ENCODE data around the gene RPS6KA6.
"Not testable (repeated sequence)": the region's sequence is repeated elsewhere in the genome, so short reads cannot be mapped to it uniquely, and the experiment has no call there.

Gene RPS6KA6

DNA sequence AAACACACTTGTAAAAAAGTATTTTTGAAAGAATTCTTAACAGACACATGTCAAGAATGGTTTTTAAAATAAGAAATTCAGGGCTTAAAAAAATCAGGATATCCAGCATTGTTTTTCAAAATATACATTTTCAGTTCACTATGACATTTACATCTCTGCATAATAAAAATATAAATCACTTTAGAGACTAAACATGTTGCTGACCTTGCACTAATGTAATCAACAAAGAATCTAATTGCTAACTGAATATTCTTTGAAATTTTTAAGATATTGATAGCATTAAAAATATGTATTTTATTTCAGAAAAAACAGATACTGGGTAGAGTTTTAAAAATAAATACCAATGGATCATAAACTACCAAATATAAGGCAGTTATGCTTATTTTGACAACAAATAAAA is 26.4 kb downstream of the RPS6KA6 start:
- no peak for DNase-seq

DNA sequence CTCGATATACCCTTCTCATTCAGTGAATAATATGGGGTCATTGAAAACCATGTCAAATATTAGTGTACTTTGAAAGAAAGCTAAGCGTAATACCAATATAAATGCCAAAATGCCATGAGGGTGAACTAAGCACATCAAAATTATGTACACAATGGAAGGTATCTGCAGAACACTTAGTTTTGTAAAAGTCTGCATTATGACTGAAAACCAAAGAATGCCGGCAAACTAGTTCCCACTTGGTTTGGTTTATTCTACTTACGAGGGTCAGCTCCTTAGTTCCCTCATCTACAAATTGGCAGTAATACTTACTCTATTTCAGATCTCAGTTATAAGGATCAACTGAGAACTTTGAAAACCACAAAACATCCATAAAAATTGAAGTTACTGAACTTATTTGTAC is 27.3 kb downstream of the RPS6KA6 start:
- no peak for DNase-seq

DNA sequence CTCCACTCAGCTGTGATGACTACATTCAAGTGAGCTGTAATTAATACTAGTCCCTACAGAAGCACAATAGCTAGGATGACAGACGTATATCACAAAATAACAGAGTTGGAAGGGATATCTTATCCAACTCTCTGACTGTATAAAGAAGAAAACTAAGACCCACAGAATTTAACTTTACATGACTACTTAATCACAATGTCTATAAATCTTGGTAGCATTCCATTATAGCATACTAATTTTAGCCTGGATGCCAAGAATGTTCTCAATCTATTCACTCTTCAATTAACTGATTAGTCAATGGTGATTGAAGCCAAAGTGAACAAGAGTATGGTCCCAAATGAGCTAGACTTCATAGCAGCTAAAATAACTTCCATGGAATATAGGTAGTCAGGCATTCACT is 31.2 kb downstream of the RPS6KA6 start:
- no peak for DNase-seq

- DNase-seq, result no peak
Measured at GRCh38 chrX:84155938-84156337, 32.1 kb downstream of the RPS6KA6 start.

DNA sequence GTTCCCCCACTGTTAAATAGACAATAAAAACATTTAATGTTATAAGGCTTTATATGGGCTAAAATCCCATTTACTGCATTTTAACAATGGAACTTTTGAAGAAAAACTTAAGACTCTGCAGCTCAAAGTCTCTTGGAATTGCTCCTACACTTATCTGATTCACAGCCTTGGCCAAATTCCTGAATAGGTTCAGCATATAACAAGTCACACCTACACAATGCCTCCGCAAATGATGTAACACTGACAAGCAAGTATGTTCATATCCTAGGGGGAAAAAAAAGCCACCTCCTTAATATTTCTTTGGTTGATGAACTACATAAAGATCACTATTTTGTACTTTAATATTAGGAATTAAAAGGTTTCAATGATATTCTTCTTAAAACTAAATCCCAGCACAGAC is 34.5 kb downstream of the RPS6KA6 start:
- DNase-seq, result no peak

DNA sequence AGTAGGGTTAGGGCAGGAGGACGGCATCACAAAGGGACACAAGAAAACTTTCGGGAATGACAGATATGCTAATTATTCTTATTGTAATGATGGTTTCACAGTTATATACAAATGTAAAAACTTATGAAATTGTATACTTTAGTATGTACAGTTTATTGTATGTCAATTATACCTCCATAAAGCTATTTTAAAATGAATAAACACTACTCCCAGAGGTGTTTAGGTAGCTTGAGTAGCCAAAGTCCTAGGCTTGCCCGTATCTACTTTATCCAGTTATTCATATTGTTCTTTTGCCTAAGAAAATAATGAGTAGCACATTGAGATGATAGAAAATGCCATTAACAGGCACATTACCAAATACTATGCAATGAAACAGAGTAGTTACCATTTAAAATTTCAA is 43.0 kb downstream of the RPS6KA6 start:
- no peak for DNase-seq

GRCh38 chrX:84144281-84144680 is 43.7 kb downstream of the RPS6KA6 start:
- no peak for DNase-seq

DNA sequence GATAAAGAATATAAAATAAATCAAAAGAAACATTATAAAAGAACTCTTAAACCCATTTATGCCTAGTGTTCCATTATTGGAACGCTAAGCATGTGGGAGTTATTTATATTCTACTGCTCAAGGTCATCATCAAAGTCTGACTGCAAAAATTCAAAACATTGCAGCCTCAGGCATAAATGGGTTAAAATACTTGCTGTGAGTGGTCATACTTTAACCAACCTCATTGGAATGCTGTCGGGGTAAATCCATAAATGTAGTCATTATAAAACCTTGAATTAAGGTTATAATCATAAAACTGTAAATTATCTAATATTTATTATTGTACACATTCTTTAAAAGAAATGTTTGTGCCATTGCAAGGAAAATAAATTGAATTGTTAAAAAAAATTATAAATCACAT is 55.0 kb downstream of the RPS6KA6 start:
- no peak for DNase-seq

- no peak for DNase-seq
Measured at GRCh38 chrX:84123585-84123984, 64.4 kb downstream of the RPS6KA6 start.

GRCh38 chrX:84118769-84119168 is 69.2 kb downstream of the RPS6KA6 start:
- DNase-seq, result no peak

DNA sequence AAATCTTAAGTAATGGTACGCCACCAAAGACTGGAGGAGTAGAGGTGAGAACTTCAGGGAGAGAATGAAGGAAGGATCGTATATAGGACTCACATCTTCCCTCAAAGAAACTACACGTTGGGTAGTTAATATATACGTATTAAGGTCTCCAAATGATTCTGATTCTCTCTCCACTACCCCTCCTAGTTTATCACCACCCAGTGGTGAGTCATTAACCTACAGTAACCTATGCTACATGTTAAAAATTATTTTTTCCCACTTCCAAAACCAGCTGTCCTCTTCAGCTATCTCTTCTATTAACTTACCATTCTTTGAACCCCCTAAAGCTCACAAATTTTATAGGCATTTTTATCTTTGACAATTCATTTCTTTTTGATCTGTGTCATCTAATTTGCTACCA is 69.7 kb downstream of the RPS6KA6 start:
- no peak for DNase-seq

DNA sequence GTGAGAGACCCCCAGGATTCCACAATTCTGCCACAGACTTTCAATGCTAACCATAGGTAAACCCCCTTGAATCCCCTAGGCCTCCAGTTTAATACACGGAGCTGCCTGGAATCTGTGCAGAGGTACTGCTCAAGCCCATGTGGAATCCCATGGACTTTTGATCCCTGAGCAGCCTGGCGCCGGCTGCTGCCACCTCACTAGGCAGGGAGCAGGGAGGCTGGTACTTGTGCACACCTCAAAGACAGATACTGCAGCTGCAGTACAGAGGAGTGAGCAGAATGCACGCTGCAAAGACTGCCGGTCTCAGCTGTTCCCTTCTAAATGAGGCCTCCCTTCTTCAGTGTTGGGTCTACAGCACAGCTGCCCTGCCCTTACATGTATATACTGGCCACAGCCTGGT is 79.4 kb downstream of the RPS6KA6 start:
- no peak for DNase-seq

GRCh38 chrX:84099120-84099519 is 88.9 kb downstream of the RPS6KA6 start:
- no peak for DNase-seq

- DNase-seq, result not testable (repeated sequence)
Measured at GRCh38 chrX:84079479-84080197, 108.4 kb downstream of the RPS6KA6 start.

- DNase-seq, result no peak
Measured at GRCh38 chrX:84078991-84079390, 109.0 kb downstream of the RPS6KA6 start.

GRCh38 chrX:84064814-84065213 is 123.2 kb downstream of the RPS6KA6 start:
- no peak for DNase-seq

DNA sequence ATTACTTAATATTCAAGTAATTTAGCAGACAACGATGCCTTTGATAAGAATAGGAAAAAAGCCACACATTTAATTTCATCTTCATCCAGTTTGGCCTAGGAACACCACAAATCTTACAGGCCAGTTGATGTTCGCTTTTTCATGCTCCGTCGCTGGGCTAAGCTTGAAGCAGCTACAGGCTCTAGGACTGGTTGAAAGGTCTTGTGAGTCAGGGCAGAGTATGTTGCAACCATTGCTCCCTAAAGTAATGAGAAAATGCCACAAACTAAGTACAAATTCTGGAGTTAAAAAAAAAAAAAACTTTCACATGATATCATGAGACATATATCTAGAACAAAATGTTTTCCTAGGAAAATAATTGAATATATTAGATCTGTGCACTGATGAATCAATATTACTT is 123.8 kb downstream of the RPS6KA6 start:
- DNase-seq, result no peak

DNA sequence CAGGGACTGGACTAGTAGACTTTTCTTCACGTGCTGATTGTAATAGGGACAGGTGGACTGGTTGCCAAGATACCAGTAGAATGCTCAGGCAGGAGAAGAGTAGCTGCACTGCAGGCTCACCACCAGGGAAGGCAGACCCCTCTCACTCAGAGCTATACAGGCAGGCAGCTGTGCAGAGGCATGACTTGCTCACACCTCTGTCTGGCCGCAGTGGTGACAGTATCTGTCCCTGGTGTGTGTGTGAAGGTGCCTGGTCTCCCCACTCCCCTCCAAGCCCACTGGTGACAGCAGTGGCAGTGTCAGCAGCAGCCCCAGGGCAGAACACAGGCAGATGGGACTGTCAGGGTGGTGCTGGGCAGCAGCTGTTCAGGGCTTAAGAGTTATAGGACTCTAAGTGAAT is 140.7 kb downstream of the RPS6KA6 start:
- no peak for DNase-seq

DNA sequence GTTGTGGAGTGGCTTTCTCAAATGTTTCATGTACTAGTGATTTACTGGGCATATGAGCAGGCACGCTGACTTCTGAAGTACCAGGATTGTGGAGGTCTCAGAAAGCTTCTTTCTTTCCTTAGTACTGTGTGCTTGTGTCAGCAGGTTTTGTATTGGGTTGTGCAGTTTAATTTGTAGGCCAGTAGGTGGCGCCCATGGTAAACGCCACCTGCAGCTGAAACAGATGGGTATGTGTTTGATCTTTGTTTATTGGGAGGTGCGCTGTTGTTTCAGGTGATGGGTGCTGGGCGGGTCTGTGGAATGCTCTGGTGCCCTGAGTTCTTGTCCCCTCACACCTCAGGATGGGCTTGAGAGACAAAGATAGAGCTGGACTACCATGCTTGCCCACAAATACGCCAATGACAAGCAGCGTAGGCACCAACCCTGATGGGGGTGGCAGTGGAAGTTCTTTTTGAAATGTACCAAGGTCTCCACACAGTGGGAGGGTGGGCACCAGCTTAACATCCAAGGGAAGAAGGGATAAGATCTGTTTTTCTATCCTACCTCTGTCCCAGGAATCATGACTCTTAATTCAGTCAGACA is 141.5 kb downstream of the RPS6KA6 start:
- peak; percentile 36 for DNase-seq

DNA sequence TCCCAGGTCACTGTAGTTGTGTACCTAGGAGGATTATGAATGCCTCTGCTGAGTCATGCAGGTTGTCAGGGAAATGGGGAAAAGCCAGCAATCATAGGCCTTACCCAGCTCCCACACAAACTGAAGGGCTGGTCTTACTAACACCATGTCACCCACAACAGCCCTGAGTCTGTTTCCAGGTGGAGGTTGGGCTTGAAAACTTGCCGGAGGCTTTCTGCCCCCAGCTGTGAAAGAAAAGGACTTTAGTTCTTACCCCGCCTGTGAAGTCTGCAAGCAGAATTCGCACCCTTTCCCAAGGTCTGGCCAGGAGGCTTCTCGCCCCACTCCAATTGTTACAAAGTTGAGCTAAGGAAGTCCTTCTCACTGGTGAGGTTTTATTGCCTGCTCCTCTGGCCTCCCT is 143.9 kb downstream of the RPS6KA6 start:
- DNase-seq, result no peak
